Measurements from ENCODE around the gene ATP10D. TPM values are rescaled to one million over a fixed set of nuclear protein-coding genes. Genes with fewer than 3 reads are reported as not detected.

The ATP10D gene
- total and polyA plus RNA-seq, 9 of the 15 experiments (the other 6 are each of a cell fraction or from before 2014, with no cell fraction given) = 0.10 to 0.36 (median 0.19) TPM; not detected in 1

DNA sequence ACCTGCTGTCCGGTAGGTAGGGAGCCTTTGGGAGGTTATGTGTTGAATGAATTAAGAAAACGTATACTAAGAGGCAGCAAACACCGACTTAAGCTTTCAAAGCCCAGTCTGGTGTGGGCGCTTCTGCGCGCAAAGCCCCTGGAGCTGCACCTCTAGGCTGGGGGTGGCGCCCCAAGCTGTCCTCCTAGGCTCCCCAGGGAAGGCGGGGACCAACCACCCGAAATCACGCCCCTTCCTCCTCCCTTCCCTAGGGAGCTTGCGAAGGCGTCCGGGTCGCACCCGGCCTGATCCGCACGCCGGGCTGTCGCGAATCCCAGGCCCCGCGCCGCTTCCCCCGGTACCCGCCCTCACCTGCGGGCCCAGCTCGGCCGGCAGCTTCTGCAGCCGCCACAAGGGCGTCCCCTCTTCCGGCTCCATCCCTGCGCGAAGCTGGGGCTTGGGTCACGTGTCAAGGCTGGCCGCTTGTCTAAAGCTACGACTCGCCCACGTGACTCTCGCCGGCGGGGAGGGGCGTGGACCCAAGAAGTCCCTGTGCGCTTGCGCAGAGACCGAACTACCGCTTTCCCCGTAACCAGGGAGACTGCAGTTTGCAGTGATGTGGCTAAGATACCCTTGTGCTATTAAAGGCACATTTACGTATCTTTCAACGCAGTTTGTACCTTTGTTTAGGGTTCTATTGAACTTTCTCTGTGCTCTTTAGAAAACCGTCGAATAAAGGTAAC, 21.7 kb upstream of the ATP10D start, which contains the start of gene COMMD8 (continued):
- TF ChIP-seq, protein P1, sequence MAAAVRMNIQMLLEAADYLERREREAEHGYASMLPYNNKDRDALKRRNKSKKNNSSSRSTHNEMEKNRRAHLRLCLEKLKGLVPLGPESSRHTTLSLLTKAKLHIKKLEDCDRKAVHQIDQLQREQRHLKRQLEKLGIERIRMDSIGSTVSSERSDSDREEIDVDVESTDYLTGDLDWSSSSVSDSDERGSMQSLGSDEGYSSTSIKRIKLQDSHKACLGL (CRISPR knock-in tag; IDR thresholded peaks at IDR 0.05; ENCODE audit: borderline replicate concordance, poor library complexity, severe bottlenecking) = no peak
- TF ChIP-seq ZC3H11A (IDR thresholded peaks at IDR 0.05; ENCODE audit: low read depth, low read length) = no peak
- peak; percentile 77 for TF ChIP-seq ATF7 (IDR thresholded peaks at IDR 0.05)
- TF ChIP-seq HMG20B (CRISPR knock-in tag; IDR thresholded peaks at IDR 0.05) = no peak
- TF ChIP-seq XRCC4 (IDR thresholded peaks at IDR 0.05; ENCODE audit: extremely low read depth, insufficient read depth, insufficient read length) = no peak
- TF ChIP-seq GABPB1 (CRISPR knock-in tag; IDR thresholded peaks at IDR 0.05) = peak; percentile 70; the same call in 1 of the 2 replicates
- TF ChIP-seq, protein P2, sequence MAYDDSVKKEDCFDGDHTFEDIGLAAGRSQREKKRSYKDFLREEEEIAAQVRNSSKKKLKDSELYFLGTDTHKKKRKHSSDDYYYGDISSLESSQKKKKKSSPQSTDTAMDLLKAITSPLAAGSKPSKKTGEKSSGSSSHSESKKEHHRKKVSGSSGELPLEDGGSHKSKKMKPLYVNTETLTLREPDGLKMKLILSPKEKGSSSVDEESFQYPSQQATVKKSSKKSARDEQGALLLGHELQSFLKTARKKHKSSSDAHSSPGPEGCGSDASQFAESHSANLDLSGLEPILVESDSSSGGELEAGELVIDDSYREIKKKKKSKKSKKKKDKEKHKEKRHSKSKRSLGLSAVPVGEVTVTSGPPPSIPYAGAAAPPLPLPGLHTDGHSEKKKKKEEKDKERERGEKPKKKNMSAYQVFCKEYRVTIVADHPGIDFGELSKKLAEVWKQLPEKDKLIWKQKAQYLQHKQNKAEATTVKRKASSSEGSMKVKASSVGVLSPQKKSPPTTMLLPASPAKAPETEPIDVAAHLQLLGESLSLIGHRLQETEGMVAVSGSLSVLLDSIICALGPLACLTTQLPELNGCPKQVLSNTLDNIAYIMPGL (CRISPR knock-in tag; IDR thresholded peaks at IDR 0.05) = no peak
- TF ChIP-seq, protein P3, sequence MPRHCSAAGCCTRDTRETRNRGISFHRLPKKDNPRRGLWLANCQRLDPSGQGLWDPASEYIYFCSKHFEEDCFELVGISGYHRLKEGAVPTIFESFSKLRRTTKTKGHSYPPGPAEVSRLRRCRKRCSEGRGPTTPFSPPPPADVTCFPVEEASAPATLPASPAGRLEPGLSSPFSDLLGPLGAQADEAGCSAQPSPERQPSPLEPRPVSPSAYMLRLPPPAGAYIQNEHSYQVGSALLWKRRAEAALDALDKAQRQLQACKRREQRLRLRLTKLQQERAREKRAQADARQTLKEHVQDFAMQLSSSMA (CRISPR knock-in tag; IDR thresholded peaks at IDR 0.05) = no peak
- TF ChIP-seq, protein P4, sequence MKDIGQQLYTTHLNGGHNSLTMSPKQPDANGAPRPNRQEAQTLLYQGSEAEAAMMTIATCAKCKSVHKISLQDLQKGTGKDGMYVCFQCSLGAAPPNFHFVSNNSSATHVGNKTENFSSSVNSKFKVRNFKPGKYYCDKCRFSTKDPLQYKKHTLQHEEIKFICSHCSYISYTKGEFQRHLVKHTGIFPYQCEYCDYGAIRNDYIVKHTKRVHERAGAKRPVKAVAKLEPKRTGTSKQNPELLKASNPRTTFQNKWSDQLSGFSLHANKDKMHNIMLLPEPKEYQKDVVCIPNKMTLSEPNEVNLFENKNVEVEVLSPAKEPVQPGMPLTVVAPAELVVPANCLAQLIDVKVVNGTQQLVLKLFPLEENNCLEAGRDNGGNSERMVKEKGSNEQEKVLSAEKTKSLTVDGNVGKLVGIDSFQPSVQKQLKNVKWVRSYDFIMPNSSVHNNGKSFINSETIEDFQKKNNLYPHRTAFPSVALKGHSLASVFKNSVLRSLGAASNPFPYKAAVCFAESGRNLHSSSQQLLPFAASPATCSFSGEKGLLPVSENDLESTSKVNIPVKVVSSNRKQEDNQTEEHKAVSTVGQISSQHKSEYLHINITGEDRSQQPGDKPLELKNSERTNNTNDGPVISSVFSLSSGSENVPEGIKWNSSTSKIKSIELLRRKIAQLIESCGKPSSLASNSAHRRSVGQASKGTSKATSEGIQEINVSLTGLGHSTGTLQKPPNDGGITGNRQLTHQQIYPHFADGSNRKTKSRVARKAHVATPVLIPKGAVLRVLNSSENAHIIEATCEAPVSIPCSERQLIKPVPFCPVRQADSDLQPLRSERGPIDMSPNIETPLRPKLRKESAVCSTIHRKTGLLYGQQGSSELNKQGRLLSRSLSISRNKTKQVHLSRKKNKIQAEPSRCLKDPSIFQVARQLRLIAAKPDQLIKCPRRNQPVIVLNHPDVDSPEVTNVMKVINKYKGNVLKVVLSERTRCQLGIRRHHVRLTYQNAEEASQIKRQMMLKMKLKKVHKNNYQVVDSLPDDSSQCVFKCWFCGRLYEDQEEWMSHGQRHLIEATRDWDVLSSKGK (CRISPR knock-in tag; IDR thresholded peaks at IDR 0.05) = no peak
- TF ChIP-seq ETV5 (CRISPR knock-in tag; IDR thresholded peaks at IDR 0.05; ENCODE audit: low read depth) = peak; percentile 76; the same call in 1 of the 2 replicates
- TF ChIP-seq RAD21 (CRISPR knock-in tag; conservative IDR thresholded peaks at IDR 0.05 in 1 of 2, IDR thresholded peaks at IDR 0.05 in 1 of 2) = 0 out of 4 replicates have a peak, but pooled peaks of 1 of the 2 experiments have one; percentile 21
- no peak for TF ChIP-seq NEUROD1 (IDR thresholded peaks at IDR 0.05; ENCODE audit: borderline replicate concordance, low read depth, low read length, partially characterized antibody)
- no peak for TF ChIP-seq NFRKB (IDR thresholded peaks at IDR 0.05; ENCODE audit: low read depth)
- TF ChIP-seq ZNF140 (CRISPR knock-in tag; IDR thresholded peaks at IDR 0.05) = no peak
- no peak for TF ChIP-seq GATAD2B (IDR thresholded peaks at IDR 0.05; ENCODE audit: borderline replicate concordance)
- TF ChIP-seq ZNF695 (CRISPR knock-in tag; IDR thresholded peaks at IDR 0.05) = no peak
- TF ChIP-seq ZNF76 (CRISPR knock-in tag; IDR thresholded peaks at IDR 0.05; ENCODE audit: borderline replicate concordance) = no peak
- TF ChIP-seq TCF3 (CRISPR knock-in tag; IDR thresholded peaks at IDR 0.05) = no peak
